ENCODE results near the gene FER1L5. TPM values are rescaled to one million over a fixed set of nuclear protein-coding genes. Genes with fewer than 3 reads are reported as not detected.

FER1L5 gene
- total RNA-seq, 4 donors from 2014 or later = not detected

DNA sequence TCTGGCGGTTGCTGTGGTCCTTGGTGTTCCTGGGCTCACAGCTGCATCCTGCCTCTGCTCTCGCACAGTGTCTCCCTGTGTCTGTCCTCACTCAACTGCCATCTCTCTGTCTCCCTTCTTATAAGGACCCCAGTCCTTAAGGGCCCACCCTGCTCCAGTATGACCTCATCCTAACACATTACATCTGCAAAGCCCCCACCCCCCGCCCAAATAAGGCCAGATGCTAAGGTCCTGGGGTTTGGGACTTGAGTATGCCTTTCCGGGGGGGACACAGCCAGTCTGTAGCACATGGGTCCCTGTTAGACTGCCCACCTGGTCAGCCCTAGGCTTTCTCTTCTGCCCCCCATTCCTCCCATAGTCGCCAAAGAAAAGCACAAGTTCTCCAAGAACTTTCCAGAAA lies 40.7 kb downstream of the FER1L5 start:
- no peak overlapping the region for H3K4me3 ChIP-seq
- TF ChIP-seq CTCF (IDR thresholded peaks at IDR 0.05) (no peak), POLR2A (IDR thresholded peaks at IDR 0.05) (no peak), EP300 (IDR thresholded peaks at IDR 0.05) (no peak), POLR2AphosphoS5 (IDR thresholded peaks at IDR 0.05) (no peak)
- peaks cover 17% of the 10 kb centered on the region for H3K27me3 ChIP-seq
- no peaks in the 10 kb centered on the region for H3K9me3 ChIP-seq
- 87% methylated on average over 5 of the region's 5 CpGs for WGBS
- H3K36me3 ChIP-seq = no peaks in the 10 kb centered on the region
- no peaks in the 10 kb centered on the region for H3K4me1 ChIP-seq
- DNase-seq (ENCODE audit: low spot score in 2 of 2) = no peak
- no peak overlapping the region for H3K27ac ChIP-seq

- 97% methylated on average over 13 of the region's 13 CpGs for WGBS
- no peaks in the 10 kb centered on the region for H3K36me3 ChIP-seq
- no peak overlapping the region for H3K27ac ChIP-seq
- TF ChIP-seq POLR2AphosphoS5 (IDR thresholded peaks at IDR 0.05) (no peak), POLR2A (IDR thresholded peaks at IDR 0.05) (no peak), EP300 (IDR thresholded peaks at IDR 0.05) (no peak), CTCF (IDR thresholded peaks at IDR 0.05) (no peak)
- no peaks in the 10 kb centered on the region for H3K4me1 ChIP-seq
- H3K4me3 ChIP-seq = no peak overlapping the region
- DNase-seq (ENCODE audit: low spot score in 2 of 2) = no peak
- H3K27me3 ChIP-seq = peaks cover 17% of the 10 kb centered on the region
- H3K9me3 ChIP-seq = no peaks in the 10 kb centered on the region
Measured at GRCh38 chr2:96683972-96684820, 41.6 kb downstream of the FER1L5 start.

DNA sequence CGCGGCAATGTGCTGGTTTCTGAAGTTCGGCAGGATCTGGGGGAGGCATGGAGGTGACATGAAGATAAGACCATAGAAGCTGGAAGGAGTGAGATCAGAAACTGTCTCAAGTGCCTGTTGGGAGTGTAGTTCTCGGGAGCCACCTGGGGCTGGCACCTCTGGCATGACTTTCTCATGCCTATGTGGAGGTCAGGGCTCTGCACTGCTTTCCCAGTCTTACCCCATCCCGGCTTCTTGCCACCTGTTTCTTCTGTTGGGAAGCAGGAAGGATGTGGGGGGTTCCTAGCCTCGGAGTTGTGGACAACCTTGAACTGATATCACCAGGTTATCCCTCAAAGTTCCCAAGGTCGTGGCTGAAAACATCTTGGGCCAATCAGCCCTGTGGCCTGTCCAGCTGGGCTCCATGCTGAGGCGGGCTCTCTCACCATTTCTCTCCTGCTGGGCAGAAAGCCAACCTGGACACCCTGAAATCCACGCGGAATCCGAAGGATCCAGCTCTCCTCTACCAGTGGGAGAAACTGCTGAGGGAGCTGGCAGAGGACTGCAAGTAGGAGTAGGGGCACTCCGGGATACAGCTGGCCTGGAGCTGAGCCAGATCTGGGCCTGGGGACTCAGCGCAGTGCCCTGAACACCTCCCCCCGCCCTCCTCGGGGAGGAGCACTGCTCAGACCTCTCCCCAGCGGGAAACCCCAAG lies 42.5 kb downstream of the FER1L5 start:
- no peak for DNase-seq (ENCODE audit: low spot score in 2 of 2)
- no peaks in the 10 kb centered on the region for H3K9me3 ChIP-seq
- H3K27me3 ChIP-seq = peaks cover 17% of the 10 kb centered on the region
- H3K4me3 ChIP-seq = no peak overlapping the region
- 82% methylated on average over 8 of the region's 16 CpGs for WGBS
- no peaks in the 10 kb centered on the region for H3K4me1 ChIP-seq
- no peaks in the 10 kb centered on the region for H3K36me3 ChIP-seq
- no peak overlapping the region for H3K27ac ChIP-seq
- TF ChIP-seq CTCF (IDR thresholded peaks at IDR 0.05) (no peak), POLR2A (IDR thresholded peaks at IDR 0.05) (no peak), EP300 (IDR thresholded peaks at IDR 0.05) (no peak), POLR2AphosphoS5 (IDR thresholded peaks at IDR 0.05) (no peak)

DNA sequence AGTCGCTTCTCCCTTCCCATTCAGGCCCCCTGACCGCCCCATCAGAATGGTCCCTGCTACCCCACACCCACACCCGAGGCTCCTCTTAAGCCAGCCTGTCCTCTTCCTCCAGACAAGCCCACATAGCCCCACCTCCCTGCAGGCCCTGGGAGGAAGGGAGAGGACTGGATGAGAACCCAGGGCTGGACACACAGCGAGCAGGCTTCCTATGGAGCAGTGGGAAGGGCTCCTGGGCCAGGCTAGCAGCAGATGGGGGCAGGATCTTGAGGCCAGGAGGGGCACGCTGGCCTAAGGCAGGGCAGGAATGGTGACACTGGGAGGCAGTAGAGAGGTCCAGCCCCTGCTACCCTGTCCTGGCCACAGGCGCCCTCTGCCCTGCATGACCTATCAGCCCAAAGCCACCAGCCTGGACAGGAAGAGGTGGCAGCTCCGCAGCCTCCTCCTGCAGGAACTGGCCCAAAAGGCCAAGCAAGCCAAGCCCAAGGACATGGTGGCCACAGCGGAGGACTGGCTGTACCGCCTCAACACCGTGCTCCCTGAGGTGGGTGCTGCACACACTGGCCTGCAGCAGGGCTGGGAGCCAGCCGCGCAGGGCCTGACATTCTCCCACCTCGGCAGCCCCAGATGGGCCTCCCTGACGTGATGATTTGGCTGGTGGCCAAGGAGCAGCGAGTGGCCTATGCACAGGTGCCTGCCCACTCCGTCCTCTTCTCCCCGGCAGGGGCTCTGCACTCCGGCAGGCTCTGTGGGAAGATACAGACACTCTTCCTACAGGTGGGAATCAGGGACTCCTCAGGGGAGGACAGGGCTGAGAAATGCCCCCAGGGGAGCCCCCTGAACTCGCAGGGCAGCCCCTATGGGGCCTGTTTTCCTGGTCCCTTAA lies 43.3 kb downstream of the FER1L5 start:
- H3K36me3 ChIP-seq = no peaks in the 10 kb centered on the region
- H3K9me3 ChIP-seq = no peaks in the 10 kb centered on the region
- no peaks in the 10 kb centered on the region for H3K4me1 ChIP-seq
- H3K4me3 ChIP-seq = no peak overlapping the region
- DNase-seq (ENCODE audit: low spot score in 2 of 2) = no peak
- no peak overlapping the region for H3K27ac ChIP-seq
- 57% methylated on average over 8 of the region's 19 CpGs for WGBS
- H3K27me3 ChIP-seq = peaks cover 17% of the 10 kb centered on the region
- TF ChIP-seq EP300 (IDR thresholded peaks at IDR 0.05) = no peak
- no peak for TF ChIP-seq CTCF (IDR thresholded peaks at IDR 0.05)
- TF ChIP-seq POLR2AphosphoS5 (IDR thresholded peaks at IDR 0.05) = no peak
- TF ChIP-seq POLR2A (IDR thresholded peaks at IDR 0.05) = no peak
